Mesothelial cell of epicardium (in vitro differentiated cells): ENCODE data around the gene POLR1B. TPM values are rescaled to one million over a fixed set of nuclear protein-coding genes. Genes with fewer than 3 reads are reported as not detected.

ENCODE experiments used
- DNase-seq, 2 experiments: peaks; one replicate each; pipeline ENCODE4 v3.0.0; 2021; ENCODE audit warnings: low spot score in 2 of 2; ENCODE audit not compliant: unreplicated experiment in 2 of 2
- H3K27ac Mint-ChIP-seq: 2 replicates; pipeline ENCODE4 v1.8.0; 2021; ENCODE audit warnings: mixed read lengths
- H3K27me3 Mint-ChIP-seq: 2 replicates; pipeline ENCODE4 v1.8.0; 2021; ENCODE audit warnings: low read depth, mixed read lengths
- H3K36me3 Mint-ChIP-seq: 2 replicates; pipeline ENCODE4 v1.8.0; 2021; ENCODE audit warnings: mixed read lengths
- H3K4me1 Mint-ChIP-seq: 2 replicates; pipeline ENCODE4 v1.8.0; 2021; ENCODE audit warnings: mixed read lengths
- H3K4me3 Mint-ChIP-seq: 2 replicates; pipeline ENCODE4 v1.8.0; 2021; ENCODE audit warnings: mild to moderate bottlenecking, moderate library complexity, mixed read lengths
- H3K9me3 Mint-ChIP-seq: 2 replicates; pipeline ENCODE4 v1.8.0; 2021; ENCODE audit warnings: mixed read lengths
- CTCF ChIP-seq: fragments of 200-600 bp; sonication (generic); IDR thresholded peaks from one replicate; pipeline ENCODE4 v1.5.0; 2021; ENCODE audit warnings: antibody characterized with exemption; ENCODE audit not compliant: unreplicated experiment
- total RNA-seq: library from RNA; stranded (reverse); gene quantifications from 3 replicates; pipeline ENCODE4 v1.2.1, GENCODE V29; 2021

Gene POLR1B
- total RNA-seq, 1 donor from 2014 or later = 28.3 TPM

GRCh38 chr2:112626604-112627059, 84.4 kb downstream of the POLR1B start:
- H3K36me3 Mint-ChIP-seq = no peaks in the 10 kb centered on the region
- no peak overlapping the region for H3K4me3 Mint-ChIP-seq
- H3K9me3 Mint-ChIP-seq = no peaks in the 10 kb centered on the region
- H3K27ac Mint-ChIP-seq = no peak overlapping the region
- TF ChIP-seq CTCF = peak; percentile 32
- H3K27me3 Mint-ChIP-seq = peaks cover 2% of the 10 kb centered on the region
- peaks cover 24% of the 10 kb centered on the region for H3K4me1 Mint-ChIP-seq
- peak in 1 of 2 experiments; percentile 44 for DNase-seq

Other genes starting within 250 kb of the POLR1B start
- gene RGPD8, start 108.8 kb upstream of the POLR1B start, total RNA-seq = 12.8 to 14.6 TPM (median 13.7 TPM) in 3 replicates
- gene TTL, start 60.3 kb upstream of the POLR1B start, total RNA-seq = 42.9 to 45.1 TPM (median 43.1 TPM) in 3 replicates
- 32.3 to 33.2 TPM (median 32.4 TPM) in 3 replicates for gene CHCHD5, start 42.1 kb downstream of the POLR1B start, total RNA-seq
- 41.6 to 46.9 TPM (median 46.3 TPM) in 3 replicates for gene SLC20A1, start 103.5 kb downstream of the POLR1B start, total RNA-seq
- not detected in 3 replicates for gene NT5DC4, start 178.6 kb downstream of the POLR1B start, total RNA-seq
- 8.4 to 8.9 TPM (median 8.6 TPM) in 3 replicates for gene CKAP2L, start 222.1 kb downstream of the POLR1B start, total RNA-seq
- 3.9 to 4.8 TPM (median 4.4 TPM) in 3 replicates for gene IL1A, start 242.0 kb downstream of the POLR1B start, total RNA-seq